Occipital lobe (tissue), 2 donors: ENCODE data around the gene KRT12. TPM values are rescaled to one million over a fixed set of nuclear protein-coding genes. Genes with fewer than 3 reads are reported as not detected.

Experiments
- DNase-seq: peaks from one replicate; lab custom pipeline; 2025; lab: John Stamatoyannopoulos, UW
- total RNA-seq: library from RNA; depleted of rRNA; stranded (reverse); fragments of >200 nt; gene quantifications from one replicate; pipeline ENCODE4 v1.2.3, GENCODE V29; 2014

The KRT12 gene
- not detected for total RNA-seq

DNA sequence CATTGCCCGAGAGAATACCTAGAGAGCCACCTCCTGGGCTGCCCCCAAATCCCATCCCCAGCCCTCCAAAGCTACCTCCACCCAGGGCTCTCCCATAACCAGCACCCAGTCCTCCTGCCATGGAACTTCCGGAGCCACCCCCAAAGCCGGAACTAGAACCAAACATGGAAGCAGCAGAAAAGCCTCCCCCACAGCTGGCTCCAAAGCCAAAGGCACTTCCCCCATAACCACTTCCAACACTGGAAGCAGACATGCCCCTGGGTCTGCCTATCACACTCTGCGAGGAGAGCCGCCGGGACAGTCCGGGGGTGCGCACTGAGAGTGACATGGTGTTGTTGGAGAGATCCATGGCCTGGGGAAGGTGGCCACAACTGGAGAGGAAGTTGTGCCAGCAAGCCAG lies at the start of gene KRT12:
KRT12 (minus strand) TSS at position 386 of the 400 bp plus-strand sequence; CDS start at position 349, 37 bp downstream.
- DNase-seq, result no peak

DNA sequence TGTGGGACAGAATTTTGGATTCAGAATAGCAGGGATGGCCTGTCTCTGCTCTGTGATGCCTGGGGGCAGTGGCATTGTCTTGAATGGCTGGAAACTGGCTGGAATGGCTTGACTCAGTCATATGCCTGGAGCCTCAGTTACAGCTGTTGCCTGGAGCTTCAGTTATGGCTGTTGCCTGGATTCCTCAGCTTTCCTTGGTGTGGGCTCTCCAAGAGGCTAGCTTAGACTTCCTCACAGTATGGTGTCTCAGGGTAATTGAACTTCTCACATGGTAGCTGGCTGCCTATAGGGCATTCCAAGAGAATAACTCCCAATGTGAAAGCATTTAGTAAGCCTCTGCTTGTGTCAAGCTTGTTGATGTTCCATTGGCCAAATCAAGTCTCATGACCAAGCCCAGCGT lies 49.3 kb upstream of the KRT12 start:
- no peak for DNase-seq

DNA sequence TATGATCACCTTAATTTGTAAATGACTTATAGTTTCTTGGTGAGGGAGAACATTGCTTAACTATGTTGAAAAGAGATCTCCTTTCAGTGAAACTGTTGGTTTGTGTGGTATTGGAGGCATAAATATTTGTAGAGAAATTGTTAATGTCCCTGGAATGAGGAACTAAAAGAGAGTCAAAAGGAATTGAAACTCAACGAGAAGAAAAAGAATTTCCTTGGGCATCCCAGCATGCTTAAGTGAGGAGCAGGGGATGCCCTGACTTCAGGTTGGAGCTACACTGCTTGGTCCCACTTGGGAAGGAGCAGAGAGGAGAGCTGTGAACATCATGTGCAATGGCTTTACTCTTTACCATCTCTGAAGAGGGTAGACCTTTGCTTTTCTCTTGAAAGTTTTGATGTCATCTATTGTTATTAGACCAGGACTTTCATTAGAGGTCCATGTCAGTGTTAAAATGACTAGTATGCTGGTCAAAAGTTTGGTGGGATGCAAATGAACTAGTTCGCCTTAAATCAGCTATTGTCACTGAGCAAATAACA lies 48.8 kb upstream of the KRT12 start:
- DNase-seq, result no peak

DNA sequence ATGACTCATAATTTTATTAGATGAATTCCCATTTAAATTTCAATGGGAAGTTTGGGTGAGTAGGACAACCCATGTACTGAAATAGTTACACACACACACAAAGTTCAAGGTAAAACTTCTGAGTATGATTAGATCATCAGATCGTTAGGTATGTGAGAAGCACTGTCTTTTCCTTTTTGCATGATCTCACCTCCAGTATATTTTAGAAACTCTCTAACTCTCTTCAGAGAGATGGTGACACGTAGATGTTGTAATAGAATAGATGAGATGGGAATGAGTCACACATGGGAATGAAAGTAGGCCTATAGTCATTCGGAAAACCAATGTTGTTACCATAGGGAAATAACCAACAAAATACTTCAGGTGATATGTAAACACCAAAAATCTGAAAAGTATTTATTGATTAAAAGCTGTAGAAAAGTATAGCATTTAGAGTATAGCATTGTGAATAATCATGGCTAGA lies 48.2 kb upstream of the KRT12 start:
- no peak for DNase-seq

DNA sequence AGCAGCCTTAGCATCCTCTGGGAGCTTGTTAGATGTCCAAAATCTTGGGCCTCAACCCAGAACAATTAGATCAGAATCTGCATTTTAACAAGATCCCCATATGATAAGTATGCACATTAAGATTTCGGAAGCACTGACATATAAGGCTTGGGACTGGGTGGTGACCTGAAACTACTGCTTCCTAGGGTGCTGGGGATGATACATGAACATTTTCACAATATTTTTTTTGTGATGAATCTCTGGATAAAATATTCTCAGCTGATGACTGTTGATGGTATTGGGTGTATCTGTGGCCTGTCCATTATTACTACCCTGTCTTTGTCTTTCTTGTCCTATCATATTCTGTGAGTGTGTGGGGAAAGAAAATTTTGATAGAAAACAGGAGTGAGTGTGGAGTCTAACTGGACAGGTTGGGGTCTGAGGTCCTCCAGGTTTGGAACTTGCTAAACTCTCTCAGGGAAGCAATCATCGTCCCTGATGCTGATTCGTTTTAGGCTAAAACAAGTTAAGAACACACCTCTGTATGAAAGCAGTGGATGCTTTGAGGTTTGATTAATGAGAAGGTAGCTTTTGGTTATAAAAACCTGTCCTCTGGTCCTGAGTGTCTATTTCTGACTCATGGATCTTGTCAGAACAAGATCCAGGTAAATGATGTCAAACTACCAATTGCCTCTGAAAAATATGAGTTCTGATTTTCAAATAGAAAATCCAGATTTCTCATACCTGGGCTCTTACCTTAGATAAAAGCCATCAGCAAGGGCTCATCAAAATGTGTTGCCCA lies 47.2 kb upstream of the KRT12 start:
- no peak for DNase-seq

DNA sequence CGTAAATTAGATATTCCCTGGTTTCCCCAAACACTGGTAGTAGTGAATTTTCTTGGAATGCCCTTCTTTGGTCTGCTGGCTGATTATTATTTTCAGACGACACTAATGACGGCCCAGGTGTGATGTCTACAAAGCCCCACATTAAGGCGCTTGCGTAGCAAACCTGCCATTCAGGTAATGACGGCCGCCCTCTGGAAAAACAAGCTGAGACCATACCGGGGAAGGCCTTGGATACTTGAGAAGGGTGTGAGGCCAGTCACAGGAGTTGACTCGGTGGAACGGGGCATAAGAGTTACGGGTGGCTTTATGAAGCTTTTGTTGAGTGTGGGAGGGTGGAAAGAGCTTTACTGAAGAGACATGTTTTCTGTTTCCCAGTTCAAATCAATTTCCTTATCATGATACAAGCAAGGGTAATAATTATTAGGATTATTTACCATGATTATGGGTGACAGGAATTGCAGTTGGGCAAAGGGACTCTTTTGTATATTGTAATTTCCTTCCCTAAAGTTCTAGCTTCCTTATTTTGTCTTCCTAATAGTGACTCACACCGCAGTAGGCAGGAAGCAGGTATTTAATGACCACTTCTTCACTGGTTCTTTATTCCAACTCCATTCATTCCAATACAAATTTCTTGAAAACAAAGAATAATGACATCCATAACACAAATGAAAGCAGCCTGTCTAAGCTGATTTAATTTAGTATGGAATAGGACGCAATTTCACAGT lies 45.6 kb upstream of the KRT12 start:
- DNase-seq, result no peak

DNA sequence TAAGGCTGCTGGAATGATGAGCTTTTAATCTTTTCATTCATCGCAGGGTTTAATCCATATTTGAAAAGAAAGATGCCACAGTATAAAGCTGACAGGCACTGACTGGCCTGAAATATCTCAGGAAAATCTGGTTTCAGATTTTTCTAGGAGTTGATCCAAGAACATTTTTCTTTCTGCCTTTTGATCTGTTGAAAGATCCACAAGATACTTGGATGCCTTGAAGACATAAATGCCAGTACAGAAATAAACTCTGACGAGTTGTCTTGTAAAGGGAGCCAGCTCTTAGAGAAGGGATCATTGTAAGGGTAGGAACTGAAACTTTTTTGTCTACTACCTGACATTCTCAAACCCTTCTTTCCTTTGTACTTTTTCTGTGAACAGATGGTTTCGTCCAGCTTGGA lies 43.4 kb upstream of the KRT12 start:
- no peak for DNase-seq

DNA sequence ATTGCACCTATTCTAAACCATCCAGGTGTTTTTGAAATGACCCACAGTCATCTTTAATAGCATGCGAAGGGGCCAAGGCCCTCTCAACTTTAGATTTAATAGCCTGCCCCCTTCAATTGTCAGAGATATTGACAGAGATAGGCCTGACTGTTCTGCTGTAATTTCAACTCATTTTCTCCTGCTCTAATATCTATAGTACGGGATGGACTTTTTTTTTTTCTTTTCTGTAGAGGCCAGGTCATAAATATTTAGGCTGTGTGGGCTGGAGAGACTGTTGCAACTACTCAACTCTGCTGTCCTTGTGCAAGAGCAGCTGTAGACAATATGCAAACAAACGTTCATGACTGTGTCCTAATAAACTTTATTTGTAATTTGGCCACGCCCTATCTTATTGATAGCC lies 42.7 kb upstream of the KRT12 start:
- no peak for DNase-seq

DNA sequence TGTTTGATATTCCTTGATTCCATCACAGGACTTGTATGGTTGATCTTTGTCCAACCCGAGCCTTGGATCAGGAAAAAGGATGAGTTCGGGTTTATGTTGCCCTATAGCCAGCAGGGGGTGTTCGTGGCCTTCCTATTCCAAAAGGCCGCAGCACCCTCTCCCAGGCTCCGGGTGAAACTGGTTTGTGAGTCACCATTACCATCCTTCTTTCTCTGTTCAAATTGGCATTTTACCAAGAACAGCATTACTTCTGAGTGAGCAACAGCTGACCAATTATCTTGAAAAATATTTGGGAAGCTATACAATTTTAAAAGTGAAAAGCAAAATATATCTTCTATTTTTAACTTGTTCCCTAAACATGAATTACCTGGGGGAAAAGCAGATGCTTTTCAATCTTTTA lies 42.3 kb upstream of the KRT12 start:
- DNase-seq, result peak; percentile 60

DNA sequence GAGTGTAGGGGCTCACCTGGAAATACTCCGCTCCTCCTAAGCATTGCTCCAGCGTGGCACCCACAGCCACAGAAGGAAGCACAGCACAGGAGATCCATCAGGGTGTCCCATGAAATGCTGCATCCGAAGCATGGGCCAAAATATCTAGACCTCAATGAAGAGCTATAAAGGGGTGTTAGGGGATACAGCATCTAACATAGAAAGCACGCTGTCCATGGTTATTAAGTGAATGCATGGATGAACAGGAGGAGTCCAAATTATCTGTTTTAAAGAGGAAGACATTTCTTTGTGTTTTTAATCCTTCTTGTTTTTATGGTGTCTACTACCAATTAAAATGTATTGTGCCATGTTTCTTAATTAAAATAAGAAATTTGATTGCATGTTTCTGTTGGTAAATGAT lies 39.6 kb upstream of the KRT12 start:
- no peak for DNase-seq

DNA sequence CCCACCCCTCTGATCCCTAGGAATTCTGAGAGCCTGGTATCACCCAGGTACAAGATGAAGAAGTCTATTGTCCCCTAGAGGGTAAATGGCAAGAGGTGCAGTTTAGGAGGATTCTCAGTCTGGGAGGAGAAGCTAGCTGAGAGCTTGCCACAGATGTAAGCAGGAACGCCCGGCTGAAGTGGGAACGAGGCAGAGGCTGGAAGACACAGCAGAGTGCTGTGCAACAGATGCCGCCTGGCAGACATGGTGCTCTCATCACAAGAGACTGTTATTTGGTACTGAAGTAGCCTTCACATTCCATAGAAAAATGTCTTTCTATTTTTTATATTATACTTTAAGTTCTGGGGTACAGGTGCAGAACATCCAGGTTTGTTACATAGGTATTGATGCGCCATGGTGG lies 38.3 kb upstream of the KRT12 start:
- DNase-seq, result no peak

DNA sequence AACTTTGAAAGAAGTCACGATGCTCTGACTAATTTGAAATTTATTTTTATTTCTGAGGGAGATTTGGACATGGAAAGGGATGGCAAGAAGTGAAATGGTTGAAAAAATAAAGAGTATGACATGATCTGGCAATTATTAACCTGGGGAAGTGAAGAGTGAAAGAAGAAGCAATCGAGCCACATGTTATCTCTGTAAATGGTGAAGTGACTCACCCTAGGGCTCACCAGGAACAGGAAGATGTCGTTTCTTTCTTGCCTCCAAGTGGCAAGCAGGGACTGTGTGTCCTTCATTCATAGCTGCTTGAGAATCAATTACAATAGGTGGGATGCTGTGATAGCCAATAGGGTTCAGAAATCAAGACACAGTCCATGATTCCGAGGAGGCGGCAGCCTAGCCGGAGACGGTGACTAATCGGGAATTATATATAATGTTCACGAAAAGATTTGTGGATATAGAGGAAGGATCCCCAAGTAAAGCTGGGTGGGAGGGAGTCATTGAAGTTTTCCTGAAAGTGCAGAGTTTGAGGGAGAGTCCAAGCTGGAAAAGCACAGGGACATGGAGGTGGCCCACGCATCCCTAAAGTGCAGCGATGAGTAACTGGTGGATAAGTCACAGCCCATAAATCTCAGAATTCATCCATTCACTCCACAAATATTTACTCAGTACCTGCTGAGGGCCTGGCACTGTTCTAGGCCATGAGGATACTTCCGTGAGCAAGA lies 36.3 kb upstream of the KRT12 start:
- no peak for DNase-seq

DNA sequence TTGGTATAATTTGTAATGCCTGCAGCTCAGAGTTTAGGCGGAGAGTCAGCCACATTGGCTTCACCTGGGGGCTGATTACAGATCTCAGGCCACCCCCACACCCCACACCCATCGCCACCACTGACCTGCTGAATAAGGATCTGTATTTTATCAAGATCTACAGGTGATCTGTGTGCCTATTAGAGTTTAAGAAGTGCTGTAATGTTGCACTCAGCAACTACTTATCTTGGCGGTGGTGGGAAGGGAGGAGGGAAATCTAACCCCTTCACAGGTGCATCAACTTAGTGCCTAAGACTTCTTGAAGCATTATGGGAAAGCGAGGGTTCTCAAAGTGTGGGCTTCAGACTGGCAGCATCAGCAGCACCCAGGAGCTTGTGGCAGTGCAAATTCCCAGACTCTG lies 35.5 kb upstream of the KRT12 start:
- DNase-seq, result no peak

DNA sequence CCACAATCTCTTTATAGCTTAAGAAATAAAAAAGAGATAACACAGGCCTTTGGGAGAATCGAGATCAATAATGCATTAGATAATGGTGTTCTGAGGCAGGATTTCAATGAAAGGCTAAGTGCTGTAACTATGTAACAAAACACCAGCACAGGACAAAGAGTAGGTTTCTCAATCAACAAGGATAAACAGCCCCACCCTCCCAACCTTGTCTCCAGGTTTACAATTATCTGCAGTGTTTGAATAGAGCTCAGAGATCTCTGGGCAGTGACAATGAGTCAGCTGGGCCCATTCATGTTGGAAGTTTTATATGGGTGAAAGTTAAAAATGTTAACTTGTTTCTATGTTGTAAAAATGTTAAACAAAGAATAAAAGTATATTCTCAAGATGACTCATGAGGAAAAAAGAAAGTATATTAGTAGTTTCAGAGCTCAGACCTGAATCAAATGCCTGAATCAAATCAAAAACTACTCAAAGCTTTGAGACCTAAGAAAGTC lies 35.0 kb upstream of the KRT12 start:
- DNase-seq, result no peak

DNA sequence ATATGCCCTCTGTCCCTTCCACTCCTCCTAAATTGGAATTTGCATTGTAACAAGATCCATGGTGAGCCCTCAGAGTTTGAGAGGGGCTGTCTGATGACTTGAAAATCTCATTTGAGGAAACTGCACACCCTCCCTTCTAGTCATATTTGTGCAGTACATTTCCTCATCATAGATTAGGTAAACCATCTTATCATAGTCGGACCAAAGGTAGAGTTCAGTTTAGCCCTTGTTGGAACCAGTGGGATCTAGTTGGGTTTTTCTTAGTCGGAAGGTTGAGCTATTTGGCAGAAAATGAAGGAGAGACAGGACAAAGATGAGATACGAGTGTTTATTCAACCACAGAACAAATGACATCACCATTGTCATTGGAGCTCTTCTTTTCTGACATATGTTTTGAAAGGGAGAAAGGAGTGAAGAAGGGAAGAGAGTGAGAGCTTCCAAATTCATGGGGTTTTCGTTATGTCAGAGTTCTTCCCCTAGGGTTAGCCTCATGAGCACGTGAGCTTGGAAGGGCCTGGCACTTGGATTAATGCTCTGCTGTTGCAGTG lies 33.9 kb upstream of the KRT12 start:
- no peak for DNase-seq

DNA sequence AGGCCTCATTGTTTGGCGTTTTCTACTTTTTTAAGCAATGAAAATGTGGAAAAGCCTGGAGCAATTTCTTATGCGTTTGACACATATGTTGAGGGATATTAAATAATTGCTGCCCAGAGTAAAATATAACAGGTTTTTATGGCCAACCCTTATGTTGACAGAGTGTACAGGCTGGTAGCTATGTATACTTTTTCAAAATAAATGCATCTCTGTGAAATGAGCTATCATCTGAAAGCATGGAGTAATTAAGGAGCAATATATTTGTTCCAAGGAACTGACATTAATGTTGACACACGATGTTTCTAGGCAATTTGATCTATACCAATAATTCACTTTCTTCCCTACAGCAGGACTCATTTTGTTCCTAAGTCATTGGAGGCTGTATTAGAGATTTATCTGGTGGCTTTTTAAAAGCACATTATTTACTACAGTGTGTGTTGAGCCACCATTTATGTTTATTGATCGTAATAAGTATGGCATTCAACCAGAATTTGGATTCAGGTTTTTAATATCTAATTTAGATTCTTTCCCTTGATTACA lies 30.0 kb upstream of the KRT12 start:
- no peak for DNase-seq

DNA sequence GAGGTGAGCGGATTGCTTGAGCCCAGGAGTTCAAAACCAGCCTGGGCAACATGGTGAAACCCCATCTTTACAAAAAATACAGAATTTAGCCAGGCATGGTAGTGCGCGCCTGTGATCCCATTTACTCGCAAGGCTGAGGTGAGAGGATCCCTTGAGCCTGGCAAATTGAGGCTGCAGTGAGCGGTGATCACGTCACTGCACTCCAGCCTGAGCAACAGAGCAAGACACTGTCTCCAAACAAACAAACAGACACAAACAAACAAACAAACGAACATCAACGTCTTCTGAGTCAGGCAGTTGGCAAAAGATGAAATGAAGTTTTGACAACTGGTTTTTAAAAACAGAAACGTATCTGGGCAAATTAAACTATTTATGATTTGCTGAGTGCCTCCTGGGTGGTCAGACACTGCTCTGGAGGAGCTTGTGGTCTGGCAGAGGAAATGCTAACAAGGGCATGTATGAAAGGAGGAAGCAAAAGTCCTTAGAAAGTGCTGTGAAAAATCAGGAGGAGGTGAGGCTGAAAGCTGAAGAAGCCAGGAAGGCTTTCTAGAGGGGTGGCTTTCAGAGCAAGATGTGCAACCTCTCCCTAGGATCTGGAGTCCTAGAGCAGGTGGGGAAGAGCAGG lies 28.2 kb upstream of the KRT12 start:
- DNase-seq, result no peak

DNA sequence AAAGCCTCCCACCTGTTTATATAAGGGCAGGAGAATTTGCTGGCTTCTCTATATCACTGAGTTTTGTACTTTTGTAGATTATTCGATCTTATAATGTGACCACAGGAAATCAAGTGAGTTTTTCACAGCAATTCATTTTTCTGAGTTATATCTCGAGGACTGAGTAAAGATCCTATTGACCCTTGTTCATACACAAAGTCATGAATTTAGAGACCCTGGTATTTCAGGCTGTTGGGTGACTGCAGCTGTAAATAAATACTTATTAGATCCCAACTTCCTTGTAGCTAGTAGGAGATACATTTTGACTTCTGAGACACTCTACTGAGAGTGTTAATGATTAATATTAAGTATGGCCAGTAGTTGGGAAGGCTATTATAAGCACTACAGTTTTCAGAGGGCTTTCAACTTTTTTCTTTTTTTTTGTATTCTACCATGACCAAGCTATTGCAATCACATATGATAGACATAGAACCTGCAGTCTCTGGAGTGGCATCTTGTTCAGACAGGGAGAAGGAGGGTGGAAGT lies 21.2 kb upstream of the KRT12 start:
- no peak for DNase-seq

DNA sequence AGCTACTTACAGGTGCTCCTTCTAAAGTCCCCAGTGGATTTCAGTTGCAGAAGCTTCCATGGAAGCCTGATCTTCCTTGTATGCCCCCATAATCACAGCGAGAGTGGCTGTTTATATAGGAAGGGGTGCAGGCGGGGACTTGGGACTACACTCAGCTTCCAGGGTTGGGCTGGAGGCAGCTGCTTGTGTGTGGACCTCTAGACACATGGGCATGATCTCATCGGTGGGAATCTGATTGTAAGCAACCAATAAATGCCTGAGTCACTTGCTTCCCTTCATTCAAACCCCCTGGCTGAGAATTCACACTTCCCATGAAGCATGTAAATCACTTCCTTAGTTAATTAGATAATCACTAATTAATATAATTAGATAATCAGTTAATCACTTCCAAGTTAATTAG lies 19.1 kb upstream of the KRT12 start:
- DNase-seq, result no peak

DNA sequence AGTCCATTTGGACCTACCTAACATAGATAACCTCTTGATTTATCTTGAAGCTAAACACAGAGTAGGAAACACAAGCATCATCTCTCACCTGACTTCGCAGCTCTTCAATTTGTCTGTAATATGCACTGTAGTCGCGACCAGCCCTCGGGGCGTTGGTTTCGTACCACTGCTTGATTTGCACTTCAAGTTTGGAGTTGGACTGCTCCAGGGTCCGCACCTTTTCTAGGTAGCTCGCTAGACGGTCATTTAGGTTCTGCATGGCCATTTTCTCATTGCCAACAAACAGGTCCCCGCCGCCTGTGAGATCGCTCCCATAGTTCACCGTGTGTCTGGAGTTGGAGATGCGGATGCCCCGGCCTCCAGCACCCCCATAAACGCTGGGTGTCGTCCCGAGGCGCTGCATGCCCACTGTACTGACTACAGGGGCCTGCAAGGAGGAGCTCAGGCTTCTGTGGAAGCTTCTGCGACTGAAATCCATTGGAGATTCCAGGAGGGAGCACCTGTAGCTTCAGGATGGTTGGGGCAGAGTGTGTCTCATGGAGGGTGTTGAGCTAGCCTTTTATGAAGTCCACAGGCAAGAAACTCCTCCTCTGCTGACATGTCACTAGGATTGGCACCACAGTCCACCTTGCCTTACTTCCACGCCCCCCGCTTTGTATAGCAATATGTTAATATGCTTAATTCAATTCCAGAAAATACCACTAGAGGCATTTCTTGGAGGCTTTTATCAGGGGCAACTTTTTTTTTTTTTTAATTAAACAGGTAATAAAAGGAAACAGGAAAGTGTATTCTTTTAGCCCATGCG lies 17.9 kb upstream of the KRT12 start, which contains the start of gene KRT20:
KRT20 (minus strand) TSS at position 535 of the 805 bp plus-strand sequence; CDS start at position 478, 57 bp downstream.
- no peak for DNase-seq
